Measurements from ENCODE around the gene AK4.
"Not testable (repeated sequence)": the region's sequence is repeated elsewhere in the genome, so short reads cannot be mapped to it uniquely, and the experiment has no call there.

The AK4 gene

GRCh38 chr1:65148178-65148547 is at the start of gene AK4:
TSS of gene AK4 (plus strand) at chr1:65148203. CDS start at chr1:65148408, 205 bp downstream.
- not testable (repeated sequence) for DNase-seq (ENCODE audit: extremely low read depth in 1 of 2, low read depth in 1 of 2)

- no peak for DNase-seq (ENCODE audit: extremely low read depth in 1 of 2, low read depth in 1 of 2)
These were observed 44.2 kb upstream of the AK4 start for GRCh38 chr1:65103807-65104206.

GRCh38 chr1:65104854-65105534 is 43.0 kb upstream of the AK4 start:
- no peak for DNase-seq (ENCODE audit: extremely low read depth in 1 of 2, low read depth in 1 of 2)

- no peak for DNase-seq (ENCODE audit: extremely low read depth in 1 of 2, low read depth in 1 of 2)
These were observed 42.4 kb upstream of the AK4 start for GRCh38 chr1:65105596-65105995.

GRCh38 chr1:65108025-65108642 is 39.9 kb upstream of the AK4 start:
- no peak for DNase-seq (ENCODE audit: extremely low read depth in 1 of 2, low read depth in 1 of 2)

GRCh38 chr1:65109487-65109886 is 38.5 kb upstream of the AK4 start:
- no peak for DNase-seq (ENCODE audit: extremely low read depth in 1 of 2, low read depth in 1 of 2)

- DNase-seq (ENCODE audit: extremely low read depth in 1 of 2, low read depth in 1 of 2): no peak
These were observed 35.2 kb upstream of the AK4 start for GRCh38 chr1:65112811-65113210.

- DNase-seq (ENCODE audit: extremely low read depth in 1 of 2, low read depth in 1 of 2): no peak
These were observed 34.7 kb upstream of the AK4 start for GRCh38 chr1:65113298-65113697.

GRCh38 chr1:65114322-65114721 is 33.7 kb upstream of the AK4 start:
- no peak for DNase-seq (ENCODE audit: extremely low read depth in 1 of 2, low read depth in 1 of 2)

GRCh38 chr1:65119951-65120350 is 28.1 kb upstream of the AK4 start:
- no peak for DNase-seq (ENCODE audit: extremely low read depth in 1 of 2, low read depth in 1 of 2)

GRCh38 chr1:65129104-65129503 is 18.9 kb upstream of the AK4 start:
- DNase-seq (ENCODE audit: extremely low read depth in 1 of 2, low read depth in 1 of 2): not testable (repeated sequence)

- DNase-seq (ENCODE audit: extremely low read depth in 1 of 2, low read depth in 1 of 2): no peak
These were observed 9.5 kb upstream of the AK4 start for GRCh38 chr1:65138524-65138923.

- DNase-seq (ENCODE audit: extremely low read depth in 1 of 2, low read depth in 1 of 2): not testable (repeated sequence)
These were observed 8.2 kb upstream of the AK4 start for GRCh38 chr1:65139793-65140192.

GRCh38 chr1:65141394-65141793 is 6.6 kb upstream of the AK4 start:
- no peak for DNase-seq (ENCODE audit: extremely low read depth in 1 of 2, low read depth in 1 of 2)

GRCh38 chr1:65141918-65142317 is 6.1 kb upstream of the AK4 start:
- no peak for DNase-seq (ENCODE audit: extremely low read depth in 1 of 2, low read depth in 1 of 2)

- not testable (repeated sequence) for DNase-seq (ENCODE audit: extremely low read depth in 1 of 2, low read depth in 1 of 2)
These were observed 4.8 kb upstream of the AK4 start for GRCh38 chr1:65143112-65143658.

- DNase-seq (ENCODE audit: extremely low read depth in 1 of 2, low read depth in 1 of 2): no peak
These were observed 1.0 kb upstream of the AK4 start for GRCh38 chr1:65146908-65147423.

- DNase-seq (ENCODE audit: extremely low read depth in 1 of 2, low read depth in 1 of 2): peak; percentile 37 to 43
These were observed 402 bp upstream of the AK4 start for GRCh38 chr1:65147424-65148177.

GRCh38 chr1:65148548-65149350 is 746 bp downstream of the AK4 start:
- peak; percentile 44 to 47 for DNase-seq (ENCODE audit: extremely low read depth in 1 of 2, low read depth in 1 of 2)

- DNase-seq (ENCODE audit: extremely low read depth in 1 of 2, low read depth in 1 of 2): no peak
These were observed 1.5 kb downstream of the AK4 start for GRCh38 chr1:65149351-65150107.

Data from stimulated activated CD8-positive, alpha-beta memory T cell treated with anti-CD3 and anti-CD28 coated beads, Interleukin-7, amount 100 ng/mL, for 48 hours (primary cell).